GM13977 (cell line): ENCODE results near the gene EPB41L5.
A peak's percentile ranks its signal among the peaks of the same experiment; 100 is the strongest.

Experiments
- DNase-seq: peaks from one replicate; pipeline ENCODE4 v3.0.0; 2012; ENCODE audit warnings: low spot score
- in situ Hi-C: fragments of 300-500 bp; cut with MboI; formaldehyde crosslinking; loops from one replicate; pipeline ENCODE4 v1.12.0; 2022; ENCODE audit warnings: low sequenced_read_pairs, low pct_unique_long_range_greater_than_20kb, mixed read lengths, inconsistent platforms; ENCODE audit not compliant: unreplicated experiment
- TF ChIP-seq, protein P1 (sequence below): IDR thresholded peaks from 2 replicates; pipeline ENCODE4 v1.5.1; 2012; ENCODE audit warnings: mild to moderate bottlenecking, control low read depth; ENCODE audit not compliant: insufficient read depth; ENCODE audit errors: extremely low read depth, missing control alignments

Gene EPB41L5

DNA sequence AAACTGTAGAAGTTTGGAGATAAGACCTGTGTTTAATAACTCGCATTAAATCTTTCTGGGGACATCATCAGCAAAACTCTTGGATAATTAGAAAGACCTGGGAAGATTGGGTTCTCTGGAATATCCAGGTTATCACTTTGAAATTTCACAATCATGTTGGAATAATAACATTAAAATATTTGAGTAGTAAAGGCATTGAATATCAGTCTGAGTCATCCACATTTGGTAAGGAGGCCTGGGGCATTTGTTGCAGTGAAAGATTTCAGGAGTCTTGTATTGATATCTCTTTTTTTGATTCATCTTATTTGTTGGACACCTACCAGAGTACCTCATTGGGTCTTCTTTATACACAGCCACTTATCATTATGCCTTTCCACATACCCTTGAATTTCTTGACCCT, 95.9 kb downstream of the EPB41L5 start:
- no peak for DNase-seq
- in situ Hi-C loops = loop anchor here (5.0 kb wide), 1 partner anchor 69 kb away; no protein-coding TSS in a partner anchor
- TF ChIP-seq, protein P1, sequence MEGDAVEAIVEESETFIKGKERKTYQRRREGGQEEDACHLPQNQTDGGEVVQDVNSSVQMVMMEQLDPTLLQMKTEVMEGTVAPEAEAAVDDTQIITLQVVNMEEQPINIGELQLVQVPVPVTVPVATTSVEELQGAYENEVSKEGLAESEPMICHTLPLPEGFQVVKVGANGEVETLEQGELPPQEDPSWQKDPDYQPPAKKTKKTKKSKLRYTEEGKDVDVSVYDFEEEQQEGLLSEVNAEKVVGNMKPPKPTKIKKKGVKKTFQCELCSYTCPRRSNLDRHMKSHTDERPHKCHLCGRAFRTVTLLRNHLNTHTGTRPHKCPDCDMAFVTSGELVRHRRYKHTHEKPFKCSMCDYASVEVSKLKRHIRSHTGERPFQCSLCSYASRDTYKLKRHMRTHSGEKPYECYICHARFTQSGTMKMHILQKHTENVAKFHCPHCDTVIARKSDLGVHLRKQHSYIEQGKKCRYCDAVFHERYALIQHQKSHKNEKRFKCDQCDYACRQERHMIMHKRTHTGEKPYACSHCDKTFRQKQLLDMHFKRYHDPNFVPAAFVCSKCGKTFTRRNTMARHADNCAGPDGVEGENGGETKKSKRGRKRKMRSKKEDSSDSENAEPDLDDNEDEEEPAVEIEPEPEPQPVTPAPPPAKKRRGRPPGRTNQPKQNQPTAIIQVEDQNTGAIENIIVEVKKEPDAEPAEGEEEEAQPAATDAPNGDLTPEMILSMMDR = no peak

DNA sequence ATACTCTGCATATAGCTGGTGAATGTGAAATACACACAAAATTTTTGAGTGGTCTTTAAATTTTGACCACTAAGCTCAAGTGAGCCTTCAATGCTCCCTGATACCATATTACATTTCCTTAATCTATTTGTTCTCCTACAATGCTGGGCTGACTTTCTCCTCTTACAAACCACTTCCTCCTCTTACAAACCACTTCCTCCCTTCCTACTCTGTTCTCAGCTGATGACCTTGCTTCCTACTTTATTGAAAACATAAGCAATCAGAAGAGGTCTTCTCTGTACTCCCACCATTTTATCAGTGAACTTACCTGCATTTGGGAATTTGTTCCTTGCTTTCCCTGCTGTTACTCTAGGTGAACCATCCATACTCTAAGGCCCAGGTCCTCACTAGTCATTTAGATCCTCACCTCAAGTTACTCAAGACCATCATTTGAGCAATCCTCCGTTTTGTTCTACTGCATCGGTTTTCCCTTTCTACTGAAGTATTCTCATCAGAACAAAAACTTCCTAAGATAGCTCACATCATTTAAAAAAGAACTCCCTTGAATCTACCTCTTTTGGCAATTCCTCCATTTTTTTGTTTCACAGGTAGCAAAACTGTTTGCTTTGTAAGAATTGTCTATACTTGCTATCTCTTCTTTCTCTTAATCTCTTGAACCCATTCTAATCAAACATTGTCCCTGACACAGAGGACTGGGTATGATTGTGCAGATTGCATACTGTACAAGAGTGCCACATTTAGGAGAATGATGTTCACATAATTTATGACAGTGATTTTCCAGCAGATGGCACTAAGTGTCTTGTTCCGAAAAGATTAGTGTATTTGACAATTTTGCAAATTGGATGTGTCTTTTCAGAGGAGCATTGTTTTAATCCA, 96.5 kb downstream of the EPB41L5 start:
- in situ Hi-C loops = loop anchor here (5.0 kb wide), 1 partner anchor 68 kb away; no protein-coding TSS in a partner anchor
- TF ChIP-seq, protein P1 = peak; percentile 49
- DNase-seq = peak; percentile 39

DNA sequence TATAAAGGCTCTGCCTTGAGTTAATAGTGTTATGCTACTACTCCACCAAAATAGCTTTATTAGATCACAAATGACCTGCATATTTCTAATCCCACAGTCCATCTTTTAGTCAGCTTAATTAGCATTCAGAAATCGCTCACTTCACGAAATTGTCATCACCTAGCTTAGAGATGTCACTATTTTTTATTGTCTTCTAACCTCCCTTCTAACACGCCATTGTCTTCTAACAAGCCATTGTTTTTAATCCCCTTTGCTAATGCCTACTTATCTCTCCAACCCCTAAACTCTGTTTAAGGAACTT, 97.1 kb downstream of the EPB41L5 start:
- in situ Hi-C loops = no loop called here
- no peak for DNase-seq
- TF ChIP-seq, protein P1 = no peak

DNA sequence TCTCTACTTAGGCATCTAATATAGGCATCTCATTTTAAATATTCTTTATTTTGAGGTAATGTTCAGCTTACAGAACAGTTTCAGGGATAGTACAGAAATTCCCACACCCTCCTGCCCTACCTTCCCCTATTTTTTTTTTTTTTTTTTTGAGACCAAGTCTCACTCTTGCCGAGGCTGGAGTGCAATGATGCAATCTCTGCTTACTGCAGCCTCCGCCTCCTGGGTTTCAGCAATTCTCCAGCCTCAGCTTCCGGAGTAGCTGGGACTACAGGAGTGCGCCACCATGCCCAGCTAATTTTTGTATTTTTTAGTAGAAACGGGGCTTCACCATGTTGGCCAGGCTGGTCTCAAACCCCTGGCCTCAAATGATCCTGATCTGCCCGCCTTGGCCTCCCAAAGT, 97.6 kb downstream of the EPB41L5 start:
- TF ChIP-seq, protein P1 = no peak
- DNase-seq = no peak
- in situ Hi-C loops = no loop called here

DNA sequence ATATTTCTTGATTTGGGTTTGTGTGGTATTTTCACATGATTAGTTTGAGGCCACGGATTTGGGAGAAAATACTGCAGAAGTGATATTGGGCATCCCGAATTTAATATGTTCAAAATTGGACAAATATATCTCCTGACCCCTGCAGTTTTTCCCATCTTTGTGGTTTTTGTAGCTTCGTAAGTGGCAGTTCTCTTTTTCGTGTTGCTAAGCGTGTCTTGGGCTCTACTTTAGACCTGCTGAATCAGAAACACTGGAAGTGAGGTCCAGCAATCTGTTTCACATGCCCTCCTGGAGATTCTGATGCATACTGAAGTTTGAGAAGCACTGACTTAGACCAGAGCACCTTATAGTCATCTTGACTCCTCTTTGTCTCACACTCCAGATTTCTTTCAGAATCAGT, 98.3 kb downstream of the EPB41L5 start:
- TF ChIP-seq, protein P1 = no peak
- in situ Hi-C loops = no loop called here
- no peak for DNase-seq

DNA sequence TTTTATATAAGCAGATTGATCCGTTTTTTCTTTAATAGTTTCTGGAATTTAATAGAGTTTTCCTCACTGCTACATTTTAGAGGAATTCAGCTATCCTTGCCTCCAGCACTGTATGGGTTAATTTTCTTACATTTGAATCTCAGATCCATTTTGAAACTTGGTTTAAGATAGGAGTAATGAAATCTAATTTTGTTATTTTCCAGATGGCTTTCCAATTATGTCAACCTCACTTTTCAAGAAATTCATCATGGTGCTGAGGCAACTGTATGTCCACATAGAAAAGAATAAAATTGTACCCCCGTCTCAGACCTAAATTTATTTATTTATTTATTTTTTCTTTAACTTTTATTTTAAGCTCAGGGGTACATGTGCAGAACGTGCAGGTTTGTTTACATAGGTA, 105.1 kb downstream of the EPB41L5 start:
- TF ChIP-seq, protein P1 = no peak
- in situ Hi-C loops = no loop called here
- DNase-seq = no peak
